ENCODE results near the gene AIFM1.

- TF ChIP-seq CHD2 (IDR thresholded peaks at IDR 0.05; ENCODE audit: low read length, partially characterized antibody), result no peak
- TF ChIP-seq, protein P1, sequence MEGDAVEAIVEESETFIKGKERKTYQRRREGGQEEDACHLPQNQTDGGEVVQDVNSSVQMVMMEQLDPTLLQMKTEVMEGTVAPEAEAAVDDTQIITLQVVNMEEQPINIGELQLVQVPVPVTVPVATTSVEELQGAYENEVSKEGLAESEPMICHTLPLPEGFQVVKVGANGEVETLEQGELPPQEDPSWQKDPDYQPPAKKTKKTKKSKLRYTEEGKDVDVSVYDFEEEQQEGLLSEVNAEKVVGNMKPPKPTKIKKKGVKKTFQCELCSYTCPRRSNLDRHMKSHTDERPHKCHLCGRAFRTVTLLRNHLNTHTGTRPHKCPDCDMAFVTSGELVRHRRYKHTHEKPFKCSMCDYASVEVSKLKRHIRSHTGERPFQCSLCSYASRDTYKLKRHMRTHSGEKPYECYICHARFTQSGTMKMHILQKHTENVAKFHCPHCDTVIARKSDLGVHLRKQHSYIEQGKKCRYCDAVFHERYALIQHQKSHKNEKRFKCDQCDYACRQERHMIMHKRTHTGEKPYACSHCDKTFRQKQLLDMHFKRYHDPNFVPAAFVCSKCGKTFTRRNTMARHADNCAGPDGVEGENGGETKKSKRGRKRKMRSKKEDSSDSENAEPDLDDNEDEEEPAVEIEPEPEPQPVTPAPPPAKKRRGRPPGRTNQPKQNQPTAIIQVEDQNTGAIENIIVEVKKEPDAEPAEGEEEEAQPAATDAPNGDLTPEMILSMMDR (IDR thresholded peaks at IDR 0.05), result no peak
- TF ChIP-seq FOXM1 (IDR thresholded peaks at IDR 0.05; ENCODE audit: low read depth), result no peak
- TF ChIP-seq USF1 (IDR thresholded peaks at IDR 0.05; ENCODE audit: borderline replicate concordance, low read depth), result no peak
- TF ChIP-seq SMC3 (IDR thresholded peaks at IDR 0.05; ENCODE audit: low read depth, low read length), result no peak
- no peak for TF ChIP-seq SIN3A (IDR thresholded peaks at IDR 0.05; ENCODE audit: borderline replicate concordance, low read depth, low read length)
- no peak for TF ChIP-seq TCF12 (IDR thresholded peaks at IDR 0.05)
- no peak for TF ChIP-seq EP300 (IDR thresholded peaks at IDR 0.05; ENCODE audit: borderline replicate concordance in 1 of 2, low read depth in 1 of 2, low read length in 1 of 2)
- TF ChIP-seq TAF1 (IDR thresholded peaks at IDR 0.05; ENCODE audit: borderline replicate concordance, low read depth, low read length), result no peak
- no peak for TF ChIP-seq USF2 (IDR thresholded peaks at IDR 0.05; ENCODE audit: borderline replicate concordance, low read depth, low read length)
- TF ChIP-seq YY1 (IDR thresholded peaks at IDR 0.05; ENCODE audit: low read depth), result no peak
- TF ChIP-seq MAX (IDR thresholded peaks at IDR 0.05; ENCODE audit: low read depth), result no peak
These were observed 46.7 kb upstream of the AIFM1 start for GRCh38 chrX:130212371-130212770.
